ENCODE data around the gene CTNND2.

Gene CTNND2

DNA sequence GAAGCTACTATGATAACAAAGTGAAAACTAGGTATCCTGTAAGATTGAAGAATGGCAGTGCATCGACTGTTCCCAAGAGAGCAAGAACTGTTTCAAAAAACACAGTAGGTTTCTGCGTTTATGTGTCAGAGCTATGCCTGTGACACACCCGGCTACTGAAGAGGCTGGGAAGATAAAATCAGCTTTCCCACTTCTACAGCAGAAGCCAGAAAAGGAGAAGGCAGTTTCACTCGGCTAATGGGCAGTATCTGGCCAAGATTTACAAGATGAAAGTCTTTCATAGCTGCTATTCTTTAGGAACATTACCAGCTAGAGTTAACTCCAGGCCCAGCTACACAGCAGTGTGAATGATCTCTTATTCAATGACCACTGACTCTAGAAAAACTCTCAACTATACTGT is 195.2 kb downstream of the CTNND2 start:
- no peaks in the 10 kb centered on the region for H3K4me1 ChIP-seq
- H3K9me3 ChIP-seq, result no peaks in the 10 kb centered on the region
- DNase-seq, result no peak
- TF ChIP-seq, protein P1, sequence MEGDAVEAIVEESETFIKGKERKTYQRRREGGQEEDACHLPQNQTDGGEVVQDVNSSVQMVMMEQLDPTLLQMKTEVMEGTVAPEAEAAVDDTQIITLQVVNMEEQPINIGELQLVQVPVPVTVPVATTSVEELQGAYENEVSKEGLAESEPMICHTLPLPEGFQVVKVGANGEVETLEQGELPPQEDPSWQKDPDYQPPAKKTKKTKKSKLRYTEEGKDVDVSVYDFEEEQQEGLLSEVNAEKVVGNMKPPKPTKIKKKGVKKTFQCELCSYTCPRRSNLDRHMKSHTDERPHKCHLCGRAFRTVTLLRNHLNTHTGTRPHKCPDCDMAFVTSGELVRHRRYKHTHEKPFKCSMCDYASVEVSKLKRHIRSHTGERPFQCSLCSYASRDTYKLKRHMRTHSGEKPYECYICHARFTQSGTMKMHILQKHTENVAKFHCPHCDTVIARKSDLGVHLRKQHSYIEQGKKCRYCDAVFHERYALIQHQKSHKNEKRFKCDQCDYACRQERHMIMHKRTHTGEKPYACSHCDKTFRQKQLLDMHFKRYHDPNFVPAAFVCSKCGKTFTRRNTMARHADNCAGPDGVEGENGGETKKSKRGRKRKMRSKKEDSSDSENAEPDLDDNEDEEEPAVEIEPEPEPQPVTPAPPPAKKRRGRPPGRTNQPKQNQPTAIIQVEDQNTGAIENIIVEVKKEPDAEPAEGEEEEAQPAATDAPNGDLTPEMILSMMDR (IDR thresholded peaks at IDR 0.05; ENCODE audit: low read depth, low read length), result no peak
- no peak overlapping the region for H3K4me3 ChIP-seq (ENCODE audit: low read depth, low read length)
- H3K27me3 ChIP-seq, result no peaks in the 10 kb centered on the region
- H3K36me3 ChIP-seq, result no peaks in the 10 kb centered on the region

DNA sequence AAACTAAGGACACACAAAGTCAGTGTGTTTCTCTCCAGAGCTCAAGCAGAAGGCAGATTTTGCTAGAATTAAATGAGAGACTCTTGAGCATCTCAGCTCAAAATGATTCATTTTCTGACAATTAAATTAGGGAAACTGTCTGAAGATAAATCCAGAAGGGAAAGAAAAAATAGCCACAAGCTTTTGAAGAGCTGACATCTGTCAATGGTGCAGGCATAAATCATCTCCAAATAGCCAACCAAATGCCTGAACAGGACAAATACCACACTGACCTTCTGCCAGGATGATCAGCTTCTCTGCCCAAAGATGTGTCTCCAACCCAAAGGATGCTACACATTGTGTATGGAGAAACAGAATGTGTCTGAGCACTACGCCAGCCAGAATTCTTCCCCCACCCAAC is 199.3 kb downstream of the CTNND2 start:
- Histone ChIP-seq H3K36me3 (no peaks in the 10 kb centered on the region), H3K27me3 (no peaks in the 10 kb centered on the region), H3K4me3 (ENCODE audit: low read depth, low read length) (no peak overlapping the region), H3K9me3 (no peaks in the 10 kb centered on the region), H3K4me1 (no peaks in the 10 kb centered on the region)
- no peak for DNase-seq
- TF ChIP-seq, protein P1 (IDR thresholded peaks at IDR 0.05; ENCODE audit: low read depth, low read length), result no peak

DNA sequence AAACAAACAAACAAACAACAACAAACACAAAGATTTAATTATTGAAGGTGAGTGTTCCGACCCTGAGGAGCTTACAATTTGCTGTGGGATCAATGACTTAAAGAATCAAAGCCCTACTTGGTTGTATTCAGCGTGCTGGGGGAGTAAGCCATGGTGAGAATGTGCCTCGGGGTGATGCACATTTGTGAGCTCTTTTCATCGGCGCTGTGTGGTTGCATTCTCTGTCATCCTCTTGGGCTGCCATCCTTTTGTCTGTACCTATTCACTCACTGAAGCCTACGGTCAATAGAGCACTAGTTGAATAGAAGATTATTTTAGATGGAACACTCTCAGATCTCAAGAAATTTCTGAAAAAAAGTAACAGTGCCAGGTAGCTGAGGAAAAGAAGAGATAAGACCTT is 203.9 kb downstream of the CTNND2 start:
- Histone ChIP-seq H3K9me3 (no peaks in the 10 kb centered on the region), H3K27me3 (no peaks in the 10 kb centered on the region), H3K4me1 (no peaks in the 10 kb centered on the region), H3K4me3 (ENCODE audit: low read depth, low read length) (no peak overlapping the region), H3K36me3 (no peaks in the 10 kb centered on the region)
- DNase-seq, result no peak
- TF ChIP-seq, protein P1 (IDR thresholded peaks at IDR 0.05; ENCODE audit: low read depth, low read length), result no peak

DNA sequence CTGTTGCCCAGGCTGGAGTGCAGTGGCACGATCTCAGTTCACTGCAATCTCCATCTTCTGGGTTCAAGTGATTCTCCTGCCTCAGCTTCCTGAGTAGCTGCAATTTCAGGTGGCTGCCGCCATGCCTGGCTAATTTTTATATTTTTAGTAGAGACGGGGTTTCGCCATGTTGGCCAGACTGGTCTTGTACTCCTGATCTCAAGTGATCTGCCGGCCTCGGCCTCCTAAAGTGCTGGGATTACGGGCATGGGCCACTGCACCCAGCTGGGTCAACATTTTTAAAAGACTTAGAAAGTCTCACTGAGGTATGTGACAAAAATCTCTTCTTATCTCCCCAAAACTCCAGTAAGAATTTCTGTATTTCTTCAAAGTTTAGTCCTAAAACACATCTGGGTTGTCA is 211.6 kb downstream of the CTNND2 start:
- TF ChIP-seq, protein P1 (IDR thresholded peaks at IDR 0.05; ENCODE audit: low read depth, low read length), result no peak
- no peak for DNase-seq
- Histone ChIP-seq H3K27me3 (no peaks in the 10 kb centered on the region), H3K9me3 (no peaks in the 10 kb centered on the region), H3K4me1 (no peaks in the 10 kb centered on the region), H3K36me3 (no peaks in the 10 kb centered on the region), H3K4me3 (ENCODE audit: low read depth, low read length) (no peak overlapping the region)

DNA sequence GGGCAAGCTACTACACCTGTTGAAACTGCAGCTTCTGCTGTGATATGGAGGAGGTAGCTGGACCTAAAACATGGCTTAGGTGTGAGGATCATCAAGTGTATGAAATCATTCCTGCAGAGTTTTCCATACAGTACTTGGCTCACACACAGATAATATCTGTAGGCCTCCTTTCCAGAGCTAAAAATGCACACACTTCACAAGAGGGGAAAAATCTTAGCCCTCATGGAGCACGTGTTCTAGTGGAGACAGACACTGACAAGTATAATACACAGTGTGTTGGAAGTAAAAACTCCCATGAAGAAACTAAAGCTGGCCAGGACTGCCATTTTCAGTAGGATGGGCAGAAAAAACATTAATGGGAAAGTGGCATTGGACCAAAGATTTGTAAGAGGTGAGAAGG is 216.7 kb downstream of the CTNND2 start:
- no peaks in the 10 kb centered on the region for H3K27me3 ChIP-seq
- no peak overlapping the region for H3K4me3 ChIP-seq (ENCODE audit: low read depth, low read length)
- H3K9me3 ChIP-seq, result no peaks in the 10 kb centered on the region
- no peaks in the 10 kb centered on the region for H3K4me1 ChIP-seq
- no peak for DNase-seq
- TF ChIP-seq, protein P1 (IDR thresholded peaks at IDR 0.05; ENCODE audit: low read depth, low read length), result no peak
- no peaks in the 10 kb centered on the region for H3K36me3 ChIP-seq

DNA sequence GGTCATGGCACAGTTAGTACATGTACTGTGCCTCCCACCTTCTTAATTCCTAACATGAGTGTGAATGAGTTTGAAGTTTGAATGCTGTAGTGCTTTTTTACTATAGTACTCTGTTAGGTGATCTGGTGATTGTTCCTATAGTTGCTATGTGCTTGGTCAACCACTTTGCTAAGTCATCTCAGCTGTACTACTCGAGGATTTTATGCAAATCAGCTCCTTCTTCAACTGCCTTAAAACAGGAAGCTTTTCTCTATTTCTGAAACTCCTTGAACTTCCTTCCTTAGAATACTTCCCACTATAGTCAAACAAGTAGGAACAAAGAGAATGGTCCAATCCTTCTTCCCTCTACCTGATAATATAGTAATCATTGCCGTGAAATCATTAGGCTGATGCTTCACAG is 219.6 kb downstream of the CTNND2 start:
- Histone ChIP-seq H3K4me3 (ENCODE audit: low read depth, low read length) (no peak overlapping the region), H3K9me3 (no peaks in the 10 kb centered on the region), H3K36me3 (no peaks in the 10 kb centered on the region), H3K4me1 (no peaks in the 10 kb centered on the region), H3K27me3 (no peaks in the 10 kb centered on the region)
- no peak for DNase-seq
- TF ChIP-seq, protein P1 (IDR thresholded peaks at IDR 0.05; ENCODE audit: low read depth, low read length), result no peak
